IMR-90 (cell line): ENCODE measurements around the gene ARHGEF38. TPM values are rescaled to one million over a fixed set of nuclear protein-coding genes. Genes with fewer than 3 reads are reported as not detected.
A peak's percentile ranks its signal among the peaks of the same experiment; 100 is the strongest.

Experiments used
- ATAC-seq: fragments of 200-7000 bp; cut with Tn5 transposase; 2 replicates; pipeline ENCODE4 v1.9.1; 2020; ENCODE audit warnings: low read depth, mild to moderate bottlenecking, moderate library complexity
- Bru-seq: library from RNA; stranded (reverse); fragments of 400-500 nt; gene quantifications from one replicate; lab custom pipeline; 2021; lab: Mats Ljungman, UMichigan
- BruChase-seq, 2 experiments: library from RNA; stranded (reverse); fragments of 400-500 nt; gene quantifications; one replicate each; lab custom pipeline; 2021; lab: Mats Ljungman, UMichigan
- BruUV-seq: library from RNA; stranded (reverse); fragments of 400-500 nt; replicated peaks from 2 replicates; lab custom pipeline; 2021; lab: Mats Ljungman, UMichigan
- CTCF ChIA-PET: fragments of 300-600 bp; formaldehyde crosslinking; extraction: SDS; loops from one replicate; lab custom pipeline; 2021; ENCODE audit warnings: antibody characterized with exemption; lab: Yijun Ruan, JAX
- POLR2A ChIA-PET: fragments of 300-600 bp; sonication (Branson Sonifier 250); formaldehyde crosslinking; loops from one replicate; lab custom pipeline; 2022; ENCODE audit warnings: antibody characterized with exemption; ENCODE audit not compliant: unreplicated experiment; lab: Charles Lee
- DNase-seq: peaks from one replicate; pipeline ENCODE4 v3.0.0; 2013
- H2AFZ ChIP-seq: replicated peaks from 2 replicates; pipeline ENCODE3; 2013; ENCODE audit warnings: low read length, mild to moderate bottlenecking; ENCODE audit not compliant: poor library complexity
- H2AK5ac ChIP-seq: 2 replicates; pipeline ENCODE4 v1.6.1; 2013; ENCODE audit warnings: low read depth, low read length, inconsistent platforms
- H2AK9ac ChIP-seq: replicated peaks from 2 replicates; pipeline ENCODE3; 2013; ENCODE audit warnings: mild to moderate bottlenecking, low read depth, low read length, moderate library complexity; ENCODE audit not compliant: poor library complexity
- H2BK120ac ChIP-seq: 2 replicates; pipeline ENCODE4 v1.6.1; 2013; ENCODE audit warnings: low read depth, low read length, inconsistent platforms
- H2BK15ac ChIP-seq: 3 replicates; pipeline ENCODE4 v1.6.1; 2013; ENCODE audit warnings: low read depth, low read length, inconsistent platforms
- H2BK20ac ChIP-seq: 2 replicates; pipeline ENCODE4 v1.6.1; 2013; ENCODE audit warnings: low read depth, mild to moderate bottlenecking, inconsistent platforms, low read length, moderate library complexity
- H2BK5ac ChIP-seq: 2 replicates; pipeline ENCODE4 v1.6.1; 2013; ENCODE audit warnings: mild to moderate bottlenecking, low read depth, low read length, inconsistent platforms; ENCODE audit not compliant: poor library complexity, severe bottlenecking
- H3K14ac ChIP-seq: replicated peaks from 2 replicates; pipeline ENCODE4 v1.6.1; 2013; ENCODE audit warnings: low read depth, low read length, inconsistent platforms
- H3K18ac ChIP-seq: 2 replicates; pipeline ENCODE4 v1.6.1; 2013; ENCODE audit warnings: low read depth, low read length, control low read depth
- H3K23ac ChIP-seq: 2 replicates; pipeline ENCODE4 v1.6.1; 2013; ENCODE audit warnings: low read depth, low read length, inconsistent platforms
- H3K27ac ChIP-seq: 2 replicates; pipeline ENCODE4 v1.5.1; 2013; ENCODE audit warnings: mild to moderate bottlenecking, control low read depth, low read length; ENCODE audit not compliant: insufficient read depth
- H3K27me3 ChIP-seq: 2 replicates; pipeline ENCODE4 v1.6.1; 2013; ENCODE audit warnings: low read length; ENCODE audit not compliant: control insufficient read depth, insufficient read depth
- H3K36me3 ChIP-seq: 2 replicates; pipeline ENCODE4 v1.6.1; 2013; ENCODE audit warnings: low read length, mixed read lengths; ENCODE audit not compliant: control insufficient read depth, insufficient read depth
- H3K4ac ChIP-seq: 2 replicates; pipeline ENCODE4 v1.6.1; 2013; ENCODE audit warnings: low read depth, low read length, inconsistent platforms
- H3K4me1 ChIP-seq: 2 replicates; pipeline ENCODE4 v1.6.1; 2013; ENCODE audit warnings: low read length, mixed read lengths; ENCODE audit not compliant: control insufficient read depth, insufficient read depth
- H3K4me2 ChIP-seq: 2 replicates; pipeline ENCODE4 v1.6.1; 2013; ENCODE audit warnings: low read depth, mild to moderate bottlenecking, control low read depth, low read length, moderate library complexity
- H3K4me3 ChIP-seq: 2 replicates; pipeline ENCODE4 v1.5.1; 2013; ENCODE audit warnings: low read depth, mild to moderate bottlenecking, control low read depth, low read length, moderate library complexity; ENCODE audit not compliant: insufficient read depth
- H3K56ac ChIP-seq: 2 replicates; pipeline ENCODE4 v1.6.1; 2013; ENCODE audit warnings: low read length, inconsistent platforms; ENCODE audit not compliant: insufficient read depth; ENCODE audit errors: extremely low read depth
- H3K79me1 ChIP-seq, 2 experiments: 2 replicates each; pipeline ENCODE4 v1.6.1; 2013; ENCODE audit warnings: low read length in 2 of 2, inconsistent platforms in 1 of 2, low read depth in 1 of 2
- H3K9ac ChIP-seq: 2 replicates; pipeline ENCODE4 v1.6.1; 2013; ENCODE audit warnings: low read depth, low read length, control low read depth
- H3K9me1 ChIP-seq: 2 replicates; pipeline ENCODE4 v1.6.1; 2013; ENCODE audit warnings: low read length, inconsistent platforms; ENCODE audit not compliant: insufficient read depth
- H3K9me3 ChIP-seq: 2 replicates; pipeline ENCODE4 v1.6.1; 2013; ENCODE audit warnings: low read length; ENCODE audit not compliant: control insufficient read depth, insufficient read depth
- H4K20me1 ChIP-seq: 2 replicates; pipeline ENCODE4 v1.6.1; 2013; ENCODE audit warnings: low read length, inconsistent platforms; ENCODE audit not compliant: insufficient read depth
- H4K5ac ChIP-seq: 2 replicates; pipeline ENCODE4 v1.6.1; 2013; ENCODE audit warnings: mild to moderate bottlenecking, low read depth, low read length, control low read depth
- H4K8ac ChIP-seq, 2 experiments: 2 replicates each; pipeline ENCODE4 v1.6.1; 2013; ENCODE audit warnings: low read depth in 2 of 2, low read length in 2 of 2, control low read depth in 1 of 2, inconsistent platforms in 1 of 2
- H4K91ac ChIP-seq: 2 replicates; pipeline ENCODE4 v1.6.1; 2013; ENCODE audit warnings: low read depth, low read length, inconsistent platforms; ENCODE audit not compliant: insufficient read depth
- BHLHE40 ChIP-seq: fragments of 150-350 bp; IDR thresholded peaks from 2 replicates; pipeline ENCODE4 v1.6.1; 2016; ENCODE audit warnings: mild to moderate bottlenecking, low read depth, low read length
- ELK1 ChIP-seq: fragments of 150-350 bp; IDR thresholded peaks from 2 replicates; pipeline ENCODE4 v1.6.1; 2016; ENCODE audit warnings: low read depth, mild to moderate bottlenecking, low read length, moderate library complexity, borderline replicate concordance
- FOS ChIP-seq: fragments of 150-350 bp; IDR thresholded peaks from 2 replicates; pipeline ENCODE4 v1.6.1; 2016; ENCODE audit warnings: low read depth, low read length
- MAZ ChIP-seq: IDR thresholded peaks from 2 replicates; pipeline ENCODE4 v1.6.1; 2012; ENCODE audit warnings: low read depth, mild to moderate bottlenecking, low read length, improper control_type of control experiment, moderate library complexity, borderline replicate concordance
- MXI1 ChIP-seq: IDR thresholded peaks from 2 replicates; pipeline ENCODE4 v1.6.1; 2012; ENCODE audit warnings: low read depth, mild to moderate bottlenecking, low read length, moderate library complexity, borderline replicate concordance
- NFE2L2 ChIP-seq: fragments of 150-350 bp; IDR thresholded peaks from 2 replicates; pipeline ENCODE4 v1.6.1; 2016; ENCODE audit warnings: low read depth, mild to moderate bottlenecking, low read length
- RAD21 ChIP-seq: IDR thresholded peaks from 2 replicates; pipeline ENCODE4 v1.6.1; 2012; ENCODE audit warnings: low read length, improper control_type of control experiment
- RCOR1 ChIP-seq: IDR thresholded peaks from 2 replicates; pipeline ENCODE4 v1.6.1; 2012; ENCODE audit warnings: mild to moderate bottlenecking, low read length, improper control_type of control experiment; ENCODE audit not compliant: insufficient replicate concordance
- RFX5 ChIP-seq: IDR thresholded peaks from 2 replicates; pipeline ENCODE4 v1.8.0; 2012; ENCODE audit warnings: low read depth, mild to moderate bottlenecking, low read length, moderate library complexity
- SMC3 ChIP-seq: fragments of 150-350 bp; IDR thresholded peaks from 2 replicates; pipeline ENCODE4 v1.6.1; 2016; ENCODE audit warnings: low read depth, mild to moderate bottlenecking, antibody characterized with exemption, low read length, moderate library complexity
- USF2 ChIP-seq: fragments of 150-350 bp; IDR thresholded peaks from 2 replicates; pipeline ENCODE4 v1.6.1; 2017; ENCODE audit warnings: mild to moderate bottlenecking, antibody characterized with exemption, low read length, low read depth
- WGBS, 2 experiments: methylation state at CpG; one replicate each; pipeline versions ENCODE4 v1.1.5 to v1.1.7; 2013; ENCODE audit warnings: missing lambda C conversion rate in 2 of 2; ENCODE audit not compliant: insufficient read length in 1 of 2; ENCODE audit errors: extremely low coverage in 2 of 2; 5-methylcytosine and 5-hydroxymethylcytosine counted together
- dilution Hi-C: fragments of 300-500 bp; cut with HindIII; formaldehyde crosslinking; loops from one replicate; pipeline ENCODE4 v1.14.3; 2018; ENCODE audit warnings: low sequenced_read_pairs; ENCODE audit not compliant: unreplicated experiment
- in situ Hi-C: fragments of 300-500 bp; cut with MboI; formaldehyde crosslinking; loops from 3 replicates; pipeline ENCODE4 v1.14.3; 2019; ENCODE audit warnings: low sequenced_read_pairs, inconsistent platforms, mixed read lengths
- intact Hi-C: fragments of 100-400 bp; cut with micrococcal nuclease; formaldehyde crosslinking; loops from 2 replicates; pipeline ENCODE4 v1.10.0; 2022
- long read RNA-seq: library from polyadenylated mRNA; unstranded; transcript quantifications from one replicate; pipeline ENCODE4 v2.0.0, GENCODE V29; 2021; ENCODE audit not compliant: unreplicated experiment
- polyA plus RNA-seq, 3 experiments: library from polyadenylated mRNA; depleted of rRNA; stranded (reverse); fragments of >200 nt; gene quantifications; 2 replicates each; pipeline ENCODE4 v1.2.3, GENCODE V29; 2012; ENCODE audit warnings: low replicate concordance in 1 of 3
- total RNA-seq: library from RNA; depleted of rRNA; stranded (reverse); fragments of >200 nt; gene quantifications from 2 replicates; pipeline ENCODE4 v1.2.3, GENCODE V29; 2012; rRNA removed

The ARHGEF38 gene, protein sequence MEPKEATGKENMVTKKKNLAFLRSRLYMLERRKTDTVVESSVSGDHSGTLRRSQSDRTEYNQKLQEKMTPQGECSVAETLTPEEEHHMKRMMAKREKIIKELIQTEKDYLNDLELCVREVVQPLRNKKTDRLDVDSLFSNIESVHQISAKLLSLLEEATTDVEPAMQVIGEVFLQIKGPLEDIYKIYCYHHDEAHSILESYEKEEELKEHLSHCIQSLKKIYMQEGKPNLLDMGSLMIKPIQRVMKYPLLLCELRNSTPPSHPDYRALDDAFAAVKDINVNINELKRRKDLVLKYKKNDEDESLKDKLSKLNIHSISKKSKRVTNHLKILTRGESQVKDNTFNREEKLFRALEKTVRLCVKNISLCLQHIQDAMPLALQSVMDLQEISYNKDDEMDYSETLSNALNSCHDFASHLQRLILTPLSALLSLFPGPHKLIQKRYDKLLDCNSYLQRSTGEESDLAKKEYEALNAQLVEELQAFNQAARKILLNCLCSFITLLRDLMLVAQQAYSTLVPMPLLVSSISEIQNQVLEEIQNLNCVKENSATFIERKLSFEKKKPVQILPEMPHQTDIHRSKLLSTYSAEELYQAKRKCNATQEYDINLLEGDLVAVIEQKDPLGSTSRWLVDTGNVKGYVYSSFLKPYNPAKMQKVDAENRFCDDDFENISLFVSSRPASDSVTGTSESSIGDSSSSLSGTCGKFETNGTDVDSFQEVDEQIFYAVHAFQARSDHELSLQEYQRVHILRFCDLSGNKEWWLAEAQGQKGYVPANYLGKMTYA
- total RNA-seq = not detected in 2 replicates
- polyA plus RNA-seq (2012; rRNA removed) = not detected in 2 replicates
- polyA plus RNA-seq (2012; cell fraction: cytosol; rRNA removed) = not detected in 2 replicates
- polyA plus RNA-seq (2012; cell fraction: nucleus; rRNA removed; ENCODE audit: low replicate concordance) = not detected in 2 replicates
- Bru-seq, nascent RNA = percentile 18 among the genes with signal in this experiment
- BruChase-seq, experiment 1, labeled RNA remaining after a 6-hour chase = percentile 21 among the genes with signal in this experiment
- BruChase-seq, experiment 2, labeled RNA remaining after a 2-hour chase = percentile 18 among the genes with signal in this experiment
- long read RNA-seq = 0 reads

GRCh38 chr4:105551965-105552746 lies at the start of gene ARHGEF38:
Gene ARHGEF38, plus strand, starts transcription at chr4:105552620. Its CDS starts 146 bp downstream, at chr4:105552766.
- 38% methylated on average over 7 of the region's 11 CpGs; no CpG with 5 or more reads in 1 of the 2 experiments for WGBS, 2 experiments
- no peak within 1 kb of the TSS for H3K4ac ChIP-seq
- CTCF ChIA-PET = no interaction called here
- no peaks in the 10 kb centered on the region for H3K9me1 ChIP-seq
- H2AK5ac ChIP-seq = no peak within 1 kb of the TSS
- no peak within 1 kb of the TSS for H2BK5ac ChIP-seq
- H2BK120ac ChIP-seq = no peak within 1 kb of the TSS
- no peak within 1 kb of the TSS for H4K91ac ChIP-seq
- H3K18ac ChIP-seq = no peak within 1 kb of the TSS
- no peak within 1 kb of the TSS for H3K4me2 ChIP-seq
- intact Hi-C loops (no loop called here), dilution Hi-C loops (no loop called here), in situ Hi-C loops (no loop called here)
- H3K27me3 ChIP-seq = no peaks in the 10 kb centered on the region
- POLR2A ChIA-PET = no interaction called here
- H3K14ac ChIP-seq = no peak within 1 kb of the TSS
- H3K9me3 ChIP-seq = no peaks in the 10 kb centered on the region
- no peak within 1 kb of the TSS for H3K9ac ChIP-seq
- H3K23ac ChIP-seq = no peak within 1 kb of the TSS
- H2BK15ac ChIP-seq = no peak within 1 kb of the TSS
- no peak within 1 kb of the TSS for H2BK20ac ChIP-seq
- H4K5ac ChIP-seq = no peak within 1 kb of the TSS
- DNase-seq = peak; percentile 7
- H3K27ac ChIP-seq = no peak within 1 kb of the TSS
- no peaks in the 10 kb centered on the region for H4K20me1 ChIP-seq
- no peak within 1 kb of the TSS for H3K4me3 ChIP-seq
- H3K56ac ChIP-seq = no peak within 1 kb of the TSS
- no peak within 1 kb of the TSS for H4K8ac ChIP-seq
- TF ChIP-seq RAD21 (no peak), RCOR1 (no peak), RFX5 (no peak), NFE2L2 (no peak), USF2 (no peak), MAZ (no peak), BHLHE40 (no peak), SMC3 (no peak), FOS (no peak), MXI1 (no peak), ELK1 (no peak)
- peak within 1 kb of the TSS; percentile 39 for H2AFZ ChIP-seq
- no peaks in the 10 kb centered on the region for H3K4me1 ChIP-seq
- H3K36me3 ChIP-seq = no peaks in the 10 kb centered on the region
- no TSS peak for BruUV-seq
- H3K79me1 ChIP-seq = no peaks in the 10 kb centered on the region
- peak; percentile 32; the same call in 1 of the 2 replicates for ATAC-seq
- no peak within 1 kb of the TSS for H2AK9ac ChIP-seq
